ENCODE measurements around the gene CEMIP. TPM values are rescaled to one million over a fixed set of nuclear protein-coding genes. Genes with fewer than 3 reads are reported as not detected.
"Not testable (repeated sequence)": the region's sequence is repeated elsewhere in the genome, so short reads cannot be mapped to it uniquely, and the experiment has no call there.

Gene CEMIP
- total and polyA plus RNA-seq, 11 donors = 0.04 to 9.6 (median 0.19) TPM

GRCh38 chr15:80957556-80957955, 178.4 kb downstream of the CEMIP start:
- Histone ChIP-seq H3K4me1 (peaks cover 0 to 10% (median 0%) of the 10 kb centered on the region in 12 donors), H3K36me3 (peaks cover 0 to 28% (median 5%) of the 10 kb centered on the region in 9 donors), H3K4me3 (no peak overlapping the region), H3K9me3 (no peaks in the 10 kb centered on the region), H3K27ac (no peak overlapping the region), H3K27me3 (no peaks in the 10 kb centered on the region)
- intact Hi-C loops (cut with DNase I) = no loop called here
- ATAC-seq = no peak
- 73 to 88% (median 84%) methylated on average over 2 of the region's 2 CpGs for WGBS, 4 donors
- TF ChIP-seq POLR2A (IDR thresholded peaks at IDR 0.05) = no peak
- TF ChIP-seq CTCF (IDR thresholded peaks at IDR 0.05) = no peak
- no peak for DNase-seq

GRCh38 chr15:80957976-80958375, 178.8 kb downstream of the CEMIP start:
- H3K27ac ChIP-seq = no peak overlapping the region
- ATAC-seq = no peak
- peaks cover 0 to 28% (median 5%) of the 10 kb centered on the region in 9 donors for H3K36me3 ChIP-seq
- 92 to 96% (median 94%) methylated on average over 2 of the region's 2 CpGs for WGBS, 4 donors
- no peaks in the 10 kb centered on the region for H3K27me3 ChIP-seq
- no peaks in the 10 kb centered on the region for H3K9me3 ChIP-seq
- no peak for TF ChIP-seq POLR2A (IDR thresholded peaks at IDR 0.05)
- DNase-seq = no peak
- peaks cover 0 to 10% (median 0%) of the 10 kb centered on the region in 12 donors for H3K4me1 ChIP-seq
- intact Hi-C loops (cut with DNase I) = no loop called here
- no peak overlapping the region for H3K4me3 ChIP-seq

- intact Hi-C loops (cut with DNase I) = no loop called here
- Histone ChIP-seq H3K36me3 (peaks cover 0 to 28% (median 5%) of the 10 kb centered on the region in 9 donors), H3K27me3 (no peaks in the 10 kb centered on the region), H3K9me3 (peaks cover 0 to under 1% (median 0%) of the 10 kb centered on the region in 12 donors), H3K4me3 (no peak overlapping the region), H3K4me1 (peaks cover 0 to 10% (median 0%) of the 10 kb centered on the region in 12 donors), H3K27ac (no peak overlapping the region)
- TF ChIP-seq CTCF (IDR thresholded peaks at IDR 0.05) (no peak), POLR2A (IDR thresholded peaks at IDR 0.05) (no peak)
- no peak for ATAC-seq
- DNase-seq = no peak
- 94 to 98% (median 97%) methylated on average over 9 of the region's 9 CpGs for WGBS, 4 donors
Measured at GRCh38 chr15:80958818-80959495, 179.8 kb downstream of the CEMIP start.

GRCh38 chr15:80965454-80965853, 186.3 kb downstream of the CEMIP start:
- not testable (repeated sequence) for H3K4me1 ChIP-seq, DNase-seq, H3K27me3 ChIP-seq, H3K4me3 ChIP-seq, ATAC-seq, H3K27ac ChIP-seq
- Histone ChIP-seq H3K36me3 (peaks cover 0 to 37% (median 17%) of the 10 kb centered on the region in 9 donors), H3K9me3 (peaks cover 0 to 15% (median 5%) of the 10 kb centered on the region in 12 donors)
- intact Hi-C loops (cut with DNase I) = loop anchor here in 4 of 10 donors (5.0 kb wide), 3 partner anchors 188 to 508 kb away; partner anchors contain the start of gene CEMIP (in 1 of the 4)

GRCh38 chr15:80966431-80967197, 187.4 kb downstream of the CEMIP start:
- DNase-seq = no peak

More at GRCh38 chr15:80966431-80967197, 187.4 kb downstream of the CEMIP start:
- Histone ChIP-seq H3K36me3 (peaks cover 0 to 38% (median 14%) of the 10 kb centered on the region in 9 donors), H3K4me3 (no peak overlapping the region), H3K9me3 (peaks cover 0 to 15% (median 5%) of the 10 kb centered on the region in 12 donors), H3K27me3 (no peaks in the 10 kb centered on the region), H3K27ac (no peak overlapping the region), H3K4me1 (peaks cover 0 to 4% (median 0%) of the 10 kb centered on the region in 12 donors)
- ATAC-seq = no peak
- TF ChIP-seq POLR2A (IDR thresholded peaks at IDR 0.05) (no peak), CTCF (IDR thresholded peaks at IDR 0.05) (no peak)
- WGBS, 4 donors = 91 to 96% (median 95%) methylated on average over 8 of the region's 8 CpGs
- intact Hi-C loops (cut with DNase I) = loop anchor here in 4 of 10 donors (5.0 kb wide), 3 partner anchors 189 to 509 kb away; partner anchors contain the start of gene CEMIP (in 1 of the 4)
